Endothelial cell (in vitro differentiated cells): ENCODE measurements around the gene RPS18. TPM values are rescaled to one million over a fixed set of nuclear protein-coding genes. Genes with fewer than 3 reads are reported as not detected.
A peak's percentile ranks its signal among the peaks of the same experiment; 100 is the strongest.

Experiments used
- DNase-seq: peaks from one replicate; pipeline ENCODE4 v3.0.0; 2021; ENCODE audit warnings: low spot score
- H3K27ac Mint-ChIP-seq: one replicate; pipeline ENCODE4 v1.8.0; 2021; ENCODE audit warnings: mixed read lengths, inconsistent platforms; ENCODE audit not compliant: unreplicated experiment
- H3K27me3 Mint-ChIP-seq: one replicate; pipeline ENCODE4 v1.8.0; 2021; ENCODE audit warnings: mild to moderate bottlenecking, moderate library complexity, mixed read lengths, inconsistent platforms; ENCODE audit not compliant: unreplicated experiment
- H3K36me3 Mint-ChIP-seq: one replicate; pipeline ENCODE4 v1.8.0; 2021; ENCODE audit warnings: mild to moderate bottlenecking, low read depth, mixed read lengths, inconsistent platforms; ENCODE audit not compliant: unreplicated experiment
- H3K4me1 Mint-ChIP-seq: one replicate; pipeline ENCODE4 v1.8.0; 2021; ENCODE audit warnings: mild to moderate bottlenecking, mixed read lengths, inconsistent platforms; ENCODE audit not compliant: unreplicated experiment
- H3K4me3 Mint-ChIP-seq: one replicate; pipeline ENCODE4 v1.8.0; 2021; ENCODE audit warnings: mild to moderate bottlenecking, mixed read lengths, inconsistent platforms; ENCODE audit not compliant: unreplicated experiment
- H3K9me3 Mint-ChIP-seq: one replicate; pipeline ENCODE4 v1.8.0; 2021; ENCODE audit warnings: mixed read lengths, inconsistent platforms; ENCODE audit not compliant: unreplicated experiment
- CTCF ChIP-seq: fragments of 200-600 bp; sonication (generic); IDR thresholded peaks from one replicate; pipeline ENCODE4 v1.5.0; 2021; ENCODE audit warnings: antibody characterized with exemption; ENCODE audit not compliant: unreplicated experiment
- total RNA-seq: library from RNA; stranded (reverse); fragmentation: NEBNext Ultra II Directional; extraction: Animal tissue kit (Norgen Biotek cat#: 25700); gene quantifications from one replicate; pipeline ENCODE4 v1.2.1, GENCODE V29; 2021; ENCODE audit not compliant: unreplicated experiment

The RPS18 gene
- total RNA-seq, 1 donor from 2014 or later: 2,251 TPM

- Mint-ChIP-seq H3K27ac (peak overlapping the region; percentile 13), H3K4me3 (peak overlapping the region; percentile 97), H3K36me3 (peaks cover 32% of the 10 kb centered on the region), H3K27me3 (peaks cover 23% of the 10 kb centered on the region), H3K4me1 (peaks cover 50% of the 10 kb centered on the region), H3K9me3 (no peaks in the 10 kb centered on the region)
- TF ChIP-seq CTCF: no peak
- DNase-seq: no peak
These were observed 46.7 kb downstream of the RPS18 start for GRCh38 chr6:33318426-33319073.

- Mint-ChIP-seq H3K4me3 (peak overlapping the region; percentile 88), H3K36me3 (peaks cover 32% of the 10 kb centered on the region)
These were observed 48.1 kb downstream of the RPS18 start for GRCh38 chr6:33319939-33320314.

GRCh38 chr6:33320315-33321181, 48.7 kb downstream of the RPS18 start:
- Mint-ChIP-seq H3K27me3 (peaks cover 26% of the 10 kb centered on the region), H3K4me1 (peaks cover 50% of the 10 kb centered on the region), H3K36me3 (peaks cover 32% of the 10 kb centered on the region), H3K9me3 (no peaks in the 10 kb centered on the region), H3K27ac (peak overlapping the region; percentile 78), H3K4me3 (peak overlapping the region; percentile 88)
- no peak for DNase-seq
- TF ChIP-seq CTCF: no peak

More at GRCh38 chr6:33319939-33320314, 48.1 kb downstream of the RPS18 start:
- peaks cover 26% of the 10 kb centered on the region for H3K27me3 Mint-ChIP-seq
- H3K9me3 Mint-ChIP-seq: no peaks in the 10 kb centered on the region
- H3K27ac Mint-ChIP-seq: no peak overlapping the region
- TF ChIP-seq CTCF: no peak
- peaks cover 50% of the 10 kb centered on the region for H3K4me1 Mint-ChIP-seq
- DNase-seq: no peak

- H3K27ac Mint-ChIP-seq: peak overlapping the region; percentile 76
- peaks cover 50% of the 10 kb centered on the region for H3K4me1 Mint-ChIP-seq
These were observed 49.4 kb downstream of the RPS18 start for GRCh38 chr6:33321227-33321626.

More at GRCh38 chr6:33321227-33321626, 49.4 kb downstream of the RPS18 start:
- H3K4me3 Mint-ChIP-seq: peak overlapping the region; percentile 68
- H3K36me3 Mint-ChIP-seq: peaks cover 32% of the 10 kb centered on the region
- peaks cover 27% of the 10 kb centered on the region for H3K27me3 Mint-ChIP-seq
- DNase-seq: no peak
- TF ChIP-seq CTCF: no peak
- H3K9me3 Mint-ChIP-seq: no peaks in the 10 kb centered on the region
